Measurements from ENCODE around the gene NTM. TPM values are rescaled to one million over a fixed set of nuclear protein-coding genes. Genes with fewer than 3 reads are reported as not detected.

Gene NTM
- total and polyA plus RNA-seq, 7 donors, result 0.07 to 1.1 (median 0.22) TPM; not detected in 2

DNA sequence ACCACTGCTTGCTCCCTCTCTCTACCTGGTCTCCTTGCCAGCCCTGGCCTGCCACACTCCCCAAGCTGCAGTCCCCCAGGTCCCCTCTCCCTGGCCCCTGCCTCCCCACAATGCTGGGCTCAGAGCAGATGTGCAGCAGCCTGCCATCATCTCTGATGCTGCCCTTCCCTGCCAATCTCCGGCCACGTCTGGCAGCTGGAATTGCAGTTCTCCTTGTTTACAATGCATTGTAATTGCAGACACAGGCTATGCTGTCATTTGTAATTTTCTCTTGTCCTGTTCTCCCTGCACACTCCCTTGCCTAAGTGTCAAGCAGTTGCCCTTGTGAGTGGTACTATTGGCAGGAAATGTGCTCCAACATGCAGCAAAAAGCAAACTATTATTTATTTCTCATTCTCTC lies 222.3 kb downstream of the NTM start:
- no peaks in the 10 kb centered on the region for H3K4me1 ChIP-seq
- H3K27me3 ChIP-seq (ENCODE audit: insufficient read depth in 3 of 3, low read length in 2 of 3), result peaks cover 0 to 2% (median 0%) of the 10 kb centered on the region in 3 donors
- WGBS, 3 donors, result 44 to 47% (median 45%) methylated on average over 2 of the region's 2 CpGs
- no peak overlapping the region for H3K4me3 ChIP-seq
- no peaks in the 10 kb centered on the region for H3K36me3 ChIP-seq (ENCODE audit: insufficient read depth in 1 of 2, low read depth in 1 of 2)
- TF ChIP-seq, protein P1, sequence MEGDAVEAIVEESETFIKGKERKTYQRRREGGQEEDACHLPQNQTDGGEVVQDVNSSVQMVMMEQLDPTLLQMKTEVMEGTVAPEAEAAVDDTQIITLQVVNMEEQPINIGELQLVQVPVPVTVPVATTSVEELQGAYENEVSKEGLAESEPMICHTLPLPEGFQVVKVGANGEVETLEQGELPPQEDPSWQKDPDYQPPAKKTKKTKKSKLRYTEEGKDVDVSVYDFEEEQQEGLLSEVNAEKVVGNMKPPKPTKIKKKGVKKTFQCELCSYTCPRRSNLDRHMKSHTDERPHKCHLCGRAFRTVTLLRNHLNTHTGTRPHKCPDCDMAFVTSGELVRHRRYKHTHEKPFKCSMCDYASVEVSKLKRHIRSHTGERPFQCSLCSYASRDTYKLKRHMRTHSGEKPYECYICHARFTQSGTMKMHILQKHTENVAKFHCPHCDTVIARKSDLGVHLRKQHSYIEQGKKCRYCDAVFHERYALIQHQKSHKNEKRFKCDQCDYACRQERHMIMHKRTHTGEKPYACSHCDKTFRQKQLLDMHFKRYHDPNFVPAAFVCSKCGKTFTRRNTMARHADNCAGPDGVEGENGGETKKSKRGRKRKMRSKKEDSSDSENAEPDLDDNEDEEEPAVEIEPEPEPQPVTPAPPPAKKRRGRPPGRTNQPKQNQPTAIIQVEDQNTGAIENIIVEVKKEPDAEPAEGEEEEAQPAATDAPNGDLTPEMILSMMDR (IDR thresholded peaks at IDR 0.05), result no peak
- no peak overlapping the region for H3K27ac ChIP-seq
- no peak for ATAC-seq
- DNase-seq, result no peak
- H3K9me3 ChIP-seq, result no peaks in the 10 kb centered on the region
- intact Hi-C loops (cut with DNase I), result no loop called here

DNA sequence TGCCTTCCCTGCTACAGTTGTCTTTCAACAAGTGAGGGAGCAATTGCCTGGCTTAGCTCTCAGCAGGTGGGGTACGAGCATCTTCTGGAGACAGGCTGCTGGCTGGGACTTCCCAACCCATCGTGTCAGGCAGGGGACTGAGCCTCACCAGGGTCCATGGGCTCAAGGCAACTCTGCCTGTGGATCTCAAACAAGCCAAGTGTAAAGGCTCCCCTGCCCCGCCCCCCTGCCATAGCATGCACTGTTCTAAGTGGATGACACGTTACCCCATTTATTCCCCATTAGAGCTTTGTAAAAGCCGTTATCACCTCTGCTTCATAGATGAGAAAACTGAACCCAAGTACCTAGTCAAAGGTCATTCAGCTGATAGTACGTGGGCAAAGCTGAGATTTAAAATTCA lies 222.9 kb downstream of the NTM start:
- 60 to 66% (median 62%) methylated on average over 6 of the region's 6 CpGs for WGBS, 3 donors
- TF ChIP-seq, protein P1 (IDR thresholded peaks at IDR 0.05), result no peak
- Histone ChIP-seq H3K4me3 (no peak overlapping the region), H3K36me3 (ENCODE audit: insufficient read depth in 1 of 2, low read depth in 1 of 2) (no peaks in the 10 kb centered on the region), H3K9me3 (no peaks in the 10 kb centered on the region), H3K4me1 (no peaks in the 10 kb centered on the region), H3K27me3 (ENCODE audit: insufficient read depth in 3 of 3, low read length in 2 of 3) (no peaks in the 10 kb centered on the region), H3K27ac (no peak overlapping the region)
- intact Hi-C loops (cut with DNase I), result no loop called here
- no peak for DNase-seq
- ATAC-seq, result no peak

DNA sequence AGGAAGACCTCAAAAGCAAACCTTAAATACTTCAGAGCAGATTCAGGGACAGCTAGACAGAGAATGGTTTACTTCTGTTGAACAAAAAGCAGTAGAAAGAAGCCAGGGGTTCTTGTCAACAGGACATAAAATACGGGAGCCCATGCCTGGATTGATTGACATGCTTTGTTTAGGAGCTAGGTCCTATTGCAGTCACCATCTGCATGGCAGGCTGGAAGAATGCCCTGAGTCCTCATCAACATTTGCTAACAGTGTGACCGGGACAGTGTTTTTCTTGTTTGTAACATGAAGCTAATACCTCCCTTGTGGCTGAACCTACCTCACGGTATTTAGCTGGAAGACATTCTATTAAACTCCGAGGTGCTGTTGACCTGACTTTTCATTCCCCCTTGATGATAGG lies 225.4 kb downstream of the NTM start:
- intact Hi-C loops (cut with DNase I), result no loop called here

DNA sequence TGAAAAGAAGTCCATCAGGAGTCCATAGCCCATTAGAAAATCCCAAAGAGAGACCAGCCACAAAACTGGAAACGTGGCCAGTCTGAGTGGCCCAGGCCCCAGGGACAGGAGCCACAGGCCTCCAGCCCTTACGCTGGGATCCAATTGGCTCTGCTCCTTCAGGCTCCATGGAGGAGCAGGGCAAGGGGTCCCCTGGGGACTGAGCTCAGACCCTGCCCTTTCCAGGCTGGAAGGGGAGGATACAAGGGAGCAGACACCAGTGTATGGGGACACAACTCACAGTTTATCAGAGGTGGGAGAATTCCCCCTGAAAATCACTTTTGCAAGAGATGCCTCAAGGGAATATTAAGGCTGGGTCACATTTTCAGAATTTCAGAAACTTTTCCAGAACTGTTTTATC lies 227.5 kb downstream of the NTM start:
- ATAC-seq (no peak), DNase-seq (no peak)
- H3K36me3 ChIP-seq (ENCODE audit: insufficient read depth in 1 of 2, low read depth in 1 of 2), result no peaks in the 10 kb centered on the region
- TF ChIP-seq, protein P1 (IDR thresholded peaks at IDR 0.05), result no peak
- no peaks in the 10 kb centered on the region for H3K9me3 ChIP-seq
- H3K27ac ChIP-seq, result no peak overlapping the region
- no peaks in the 10 kb centered on the region for H3K27me3 ChIP-seq (ENCODE audit: insufficient read depth in 3 of 3, low read length in 2 of 3)
- H3K4me1 ChIP-seq, result no peaks in the 10 kb centered on the region
- WGBS, 3 donors, result 34 to 83% (median 51%) methylated on average over 2 of the region's 2 CpGs
- H3K4me3 ChIP-seq, result no peak overlapping the region
- intact Hi-C loops (cut with DNase I), result no loop called here

More for the DNA sequence above, 225.4 kb downstream of the NTM start:
- no peaks in the 10 kb centered on the region for H3K4me1 ChIP-seq
- WGBS, 3 donors, result 18 to 25% (median 18%) methylated on average over 4 of the region's 4 CpGs
- H3K27ac ChIP-seq, result no peak overlapping the region
- ATAC-seq (no peak), DNase-seq (no peak)
- H3K27me3 ChIP-seq (ENCODE audit: insufficient read depth in 3 of 3, low read length in 2 of 3), result no peaks in the 10 kb centered on the region
- TF ChIP-seq, protein P1 (IDR thresholded peaks at IDR 0.05), result no peak
- no peak overlapping the region for H3K4me3 ChIP-seq
- H3K36me3 ChIP-seq (ENCODE audit: insufficient read depth in 1 of 2, low read depth in 1 of 2), result no peaks in the 10 kb centered on the region
- no peaks in the 10 kb centered on the region for H3K9me3 ChIP-seq

DNA sequence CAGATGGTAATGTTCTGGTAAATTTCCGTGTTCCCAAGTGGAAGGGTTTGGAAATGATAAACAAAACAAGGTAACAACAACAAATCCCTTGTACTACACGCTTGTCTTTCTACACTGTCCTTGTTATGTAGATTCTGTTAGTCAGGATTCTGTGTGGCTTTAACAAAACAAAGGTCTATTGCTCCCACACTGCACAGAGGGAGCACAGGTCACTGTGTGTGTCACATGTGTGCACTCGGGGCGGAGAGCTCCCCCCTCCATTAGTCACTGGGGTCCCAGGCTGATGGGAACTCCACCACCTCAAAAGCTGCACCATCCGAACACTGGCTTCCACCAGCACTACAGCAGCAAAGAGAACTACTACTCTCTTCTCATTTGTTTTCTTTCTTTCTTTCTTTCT lies 227.9 kb downstream of the NTM start:
- TF ChIP-seq, protein P1 (IDR thresholded peaks at IDR 0.05), result no peak
- Histone ChIP-seq H3K4me1 (no peaks in the 10 kb centered on the region), H3K36me3 (ENCODE audit: insufficient read depth in 1 of 2, low read depth in 1 of 2) (no peaks in the 10 kb centered on the region), H3K27ac (no peak overlapping the region), H3K9me3 (no peaks in the 10 kb centered on the region), H3K4me3 (no peak overlapping the region), H3K27me3 (ENCODE audit: insufficient read depth in 3 of 3, low read length in 2 of 3) (no peaks in the 10 kb centered on the region)
- intact Hi-C loops (cut with DNase I), result no loop called here
- DNase-seq (no peak), ATAC-seq (no peak)
- WGBS, 3 donors, result 54 to 75% (median 66%) methylated on average over 5 of the region's 5 CpGs

All from psoas muscle (tissue), 8 donors.